Measurements from ENCODE around the gene LRP2.

LRP2 gene

DNA sequence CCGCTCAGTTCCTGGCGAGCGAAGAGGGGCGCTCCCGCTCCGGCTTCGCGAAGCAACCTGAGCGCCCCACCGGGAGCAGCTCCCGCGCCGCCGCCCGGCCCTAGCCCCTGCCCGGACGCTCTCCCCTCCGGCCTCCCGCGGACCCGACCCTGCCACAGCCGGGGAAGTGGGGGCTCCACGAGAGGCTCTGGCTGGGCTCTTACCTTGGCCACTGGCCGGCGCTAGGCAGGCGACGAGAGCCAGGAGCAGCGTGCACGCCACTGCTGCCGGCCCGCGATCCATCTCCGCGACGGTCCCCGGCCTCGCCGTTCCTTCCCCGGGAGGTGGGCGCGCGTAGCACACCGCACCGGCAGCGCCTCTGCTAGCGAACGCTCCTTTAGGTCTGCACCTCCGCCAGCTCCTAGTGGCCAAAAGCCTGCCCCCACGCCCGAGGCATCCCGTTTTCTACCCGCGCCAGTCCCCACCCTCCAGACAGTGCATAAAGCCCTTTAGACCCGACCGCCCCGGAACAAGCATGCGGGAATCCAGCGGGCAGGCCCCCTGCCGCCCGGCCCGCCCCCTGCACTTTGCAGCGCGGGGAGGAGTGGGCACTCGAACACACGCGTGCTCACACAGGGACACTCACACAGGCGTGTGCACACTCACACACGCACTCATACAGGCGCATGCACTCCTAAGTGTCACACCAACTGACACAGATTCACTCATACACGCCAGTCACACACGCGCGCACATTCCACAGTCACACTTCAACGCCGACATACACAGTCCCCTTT is at the start of gene LRP2:
Gene LRP2, minus strand, starts transcription at position 417 of the 776 bp plus-strand sequence. Its CDS starts 135 bp downstream, at position 282.
- ChIA-PET POLR2A (no interaction called here), CTCF (interaction anchor here (0.6 kb wide), 1 partner anchor 252 kb away, joined by 3 read pairs; no protein-coding TSS in a partner anchor)
- H3K4me3 ChIP-seq (ENCODE audit: low read depth, low read length) = peak within 1 kb of the TSS; percentile 55
- peaks cover 3% of the 10 kb centered on the region; the same call in 1 of the 2 replicates for H3K4me1 ChIP-seq (ENCODE audit: control insufficient read depth, insufficient read depth, low read length)
- peak within 1 kb of the TSS; percentile 82; the same call in 1 of the 2 replicates for H3K27ac ChIP-seq (ENCODE audit: extremely low read depth, low read depth, low read length)
- no peaks in the 10 kb centered on the region for H3K36me3 ChIP-seq (ENCODE audit: control insufficient read depth in 2 of 2, insufficient read depth in 1 of 2, low read length in 2 of 2)
- H3K9me3 ChIP-seq (ENCODE audit: control insufficient read depth, insufficient read depth, low read depth, low read length) = no peaks in the 10 kb centered on the region
- TF ChIP-seq ZNF2 (tag by site-specific recombination; IDR thresholded peaks at IDR 0.05) (peak; percentile 84; the same call in 1 of the 2 replicates), GLIS1 (tag by site-specific recombination; IDR thresholded peaks at IDR 0.05) (peak; percentile 87), ZBTB17 (tag by site-specific recombination; IDR thresholded peaks at IDR 0.05) (peak; percentile 11; the same call in 1 of the 2 replicates), ZBTB1 (tag by site-specific recombination; IDR thresholded peaks at IDR 0.05) (no peak), GFI1B (tag by site-specific recombination; IDR thresholded peaks at IDR 0.05) (no peak), ZNF16 (tag by site-specific recombination; IDR thresholded peaks at IDR 0.05; ENCODE audit: low read depth) (peak; percentile 9; the same call in 1 of the 2 replicates), SP7 (tag by site-specific recombination; IDR thresholded peaks at IDR 0.05) (peak; percentile 66), RBAK (tag by site-specific recombination; IDR thresholded peaks at IDR 0.05) (no peak), ZNF266 (tag by site-specific recombination; IDR thresholded peaks at IDR 0.05; ENCODE audit: low read depth) (no peak), ZNF76 (tag by site-specific recombination; IDR thresholded peaks at IDR 0.05; ENCODE audit: borderline replicate concordance, low read depth) (peak; percentile 31; the same call in 1 of the 2 replicates), KLF7 (tag by site-specific recombination; IDR thresholded peaks at IDR 0.05; ENCODE audit: borderline replicate concordance) (0 out of 2 replicates have a peak, but pooled peaks have one; percentile 28), ZNF707 (tag by site-specific recombination; IDR thresholded peaks at IDR 0.05) (no peak), ZNF785 (tag by site-specific recombination; IDR thresholded peaks at IDR 0.05) (no peak), ZBTB48 (tag by site-specific recombination; IDR thresholded peaks at IDR 0.05) (peak; percentile 77; the same call in 1 of the 2 replicates), ZFHX2 (tag by site-specific recombination; conservative IDR thresholded peaks at IDR 0.05) (peak; percentile 54), ZFP37 (tag by site-specific recombination; IDR thresholded peaks at IDR 0.05) (peak; percentile 17; the same call in 1 of the 2 replicates), ZNF335 (tag by site-specific recombination; conservative IDR thresholded peaks at IDR 0.05) (peak; percentile 67), KLF8 (tag by site-specific recombination; IDR thresholded peaks at IDR 0.05) (peak; percentile 64; the same call in 1 of the 2 replicates), KLF9 (tag by site-specific recombination; IDR thresholded peaks at IDR 0.05; ENCODE audit: low read depth) (peak; percentile 90), ZNF391 (tag by site-specific recombination; IDR thresholded peaks at IDR 0.05; ENCODE audit: borderline replicate concordance, low read depth) (no peak), KLF1 (tag by site-specific recombination; IDR thresholded peaks at IDR 0.05) (0 out of 2 replicates have a peak, but pooled peaks have one; percentile 43)
- TF ChIP-seq, protein P1, sequence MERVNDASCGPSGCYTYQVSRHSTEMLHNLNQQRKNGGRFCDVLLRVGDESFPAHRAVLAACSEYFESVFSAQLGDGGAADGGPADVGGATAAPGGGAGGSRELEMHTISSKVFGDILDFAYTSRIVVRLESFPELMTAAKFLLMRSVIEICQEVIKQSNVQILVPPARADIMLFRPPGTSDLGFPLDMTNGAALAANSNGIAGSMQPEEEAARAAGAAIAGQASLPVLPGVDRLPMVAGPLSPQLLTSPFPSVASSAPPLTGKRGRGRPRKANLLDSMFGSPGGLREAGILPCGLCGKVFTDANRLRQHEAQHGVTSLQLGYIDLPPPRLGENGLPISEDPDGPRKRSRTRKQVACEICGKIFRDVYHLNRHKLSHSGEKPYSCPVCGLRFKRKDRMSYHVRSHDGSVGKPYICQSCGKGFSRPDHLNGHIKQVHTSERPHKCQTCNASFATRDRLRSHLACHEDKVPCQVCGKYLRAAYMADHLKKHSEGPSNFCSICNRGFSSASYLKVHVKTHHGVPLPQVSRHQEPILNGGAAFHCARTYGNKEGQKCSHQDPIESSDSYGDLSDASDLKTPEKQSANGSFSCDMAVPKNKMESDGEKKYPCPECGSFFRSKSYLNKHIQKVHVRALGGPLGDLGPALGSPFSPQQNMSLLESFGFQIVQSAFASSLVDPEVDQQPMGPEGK (tag by site-specific recombination; IDR thresholded peaks at IDR 0.05) = peak; percentile 82
- TF ChIP-seq, protein P2, sequence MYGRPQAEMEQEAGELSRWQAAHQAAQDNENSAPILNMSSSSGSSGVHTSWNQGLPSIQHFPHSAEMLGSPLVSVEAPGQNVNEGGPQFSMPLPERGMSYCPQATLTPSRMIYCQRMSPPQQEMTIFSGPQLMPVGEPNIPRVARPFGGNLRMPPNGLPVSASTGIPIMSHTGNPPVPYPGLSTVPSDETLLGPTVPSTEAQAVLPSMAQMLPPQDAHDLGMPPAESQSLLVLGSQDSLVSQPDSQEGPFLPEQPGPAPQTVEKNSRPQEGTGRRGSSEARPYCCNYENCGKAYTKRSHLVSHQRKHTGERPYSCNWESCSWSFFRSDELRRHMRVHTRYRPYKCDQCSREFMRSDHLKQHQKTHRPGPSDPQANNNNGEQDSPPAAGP (tag by site-specific recombination; IDR thresholded peaks at IDR 0.05) = peak; percentile 68
- TF ChIP-seq, protein P3, sequence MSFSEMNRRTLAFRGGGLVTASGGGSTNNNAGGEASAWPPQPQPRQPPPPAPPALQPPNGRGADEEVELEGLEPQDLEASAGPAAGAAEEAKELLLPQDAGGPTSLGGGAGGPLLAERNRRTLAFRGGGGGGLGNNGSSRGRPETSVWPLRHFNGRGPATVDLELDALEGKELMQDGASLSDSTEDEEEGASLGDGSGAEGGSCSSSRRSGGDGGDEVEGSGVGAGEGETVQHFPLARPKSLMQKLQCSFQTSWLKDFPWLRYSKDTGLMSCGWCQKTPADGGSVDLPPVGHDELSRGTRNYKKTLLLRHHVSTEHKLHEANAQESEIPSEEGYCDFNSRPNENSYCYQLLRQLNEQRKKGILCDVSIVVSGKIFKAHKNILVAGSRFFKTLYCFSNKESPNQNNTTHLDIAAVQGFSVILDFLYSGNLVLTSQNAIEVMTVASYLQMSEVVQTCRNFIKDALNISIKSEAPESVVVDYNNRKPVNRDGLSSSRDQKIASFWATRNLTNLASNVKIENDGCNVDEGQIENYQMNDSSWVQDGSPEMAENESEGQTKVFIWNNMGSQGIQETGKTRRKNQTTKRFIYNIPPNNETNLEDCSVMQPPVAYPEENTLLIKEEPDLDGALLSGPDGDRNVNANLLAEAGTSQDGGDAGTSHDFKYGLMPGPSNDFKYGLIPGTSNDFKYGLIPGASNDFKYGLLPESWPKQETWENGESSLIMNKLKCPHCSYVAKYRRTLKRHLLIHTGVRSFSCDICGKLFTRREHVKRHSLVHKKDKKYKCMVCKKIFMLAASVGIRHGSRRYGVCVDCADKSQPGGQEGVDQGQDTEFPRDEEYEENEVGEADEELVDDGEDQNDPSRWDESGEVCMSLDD (tag by site-specific recombination; IDR thresholded peaks at IDR 0.05) = 0 out of 2 replicates have a peak, but pooled peaks have one; percentile 13
- TF ChIP-seq, protein P4, sequence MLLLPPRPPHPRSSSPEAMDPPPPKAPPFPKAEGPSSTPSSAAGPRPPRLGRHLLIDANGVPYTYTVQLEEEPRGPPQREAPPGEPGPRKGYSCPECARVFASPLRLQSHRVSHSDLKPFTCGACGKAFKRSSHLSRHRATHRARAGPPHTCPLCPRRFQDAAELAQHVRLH (tag by site-specific recombination; IDR thresholded peaks at IDR 0.05) = 0 out of 2 replicates have a peak, but pooled peaks have one; percentile 29
- TF ChIP-seq, protein P5, sequence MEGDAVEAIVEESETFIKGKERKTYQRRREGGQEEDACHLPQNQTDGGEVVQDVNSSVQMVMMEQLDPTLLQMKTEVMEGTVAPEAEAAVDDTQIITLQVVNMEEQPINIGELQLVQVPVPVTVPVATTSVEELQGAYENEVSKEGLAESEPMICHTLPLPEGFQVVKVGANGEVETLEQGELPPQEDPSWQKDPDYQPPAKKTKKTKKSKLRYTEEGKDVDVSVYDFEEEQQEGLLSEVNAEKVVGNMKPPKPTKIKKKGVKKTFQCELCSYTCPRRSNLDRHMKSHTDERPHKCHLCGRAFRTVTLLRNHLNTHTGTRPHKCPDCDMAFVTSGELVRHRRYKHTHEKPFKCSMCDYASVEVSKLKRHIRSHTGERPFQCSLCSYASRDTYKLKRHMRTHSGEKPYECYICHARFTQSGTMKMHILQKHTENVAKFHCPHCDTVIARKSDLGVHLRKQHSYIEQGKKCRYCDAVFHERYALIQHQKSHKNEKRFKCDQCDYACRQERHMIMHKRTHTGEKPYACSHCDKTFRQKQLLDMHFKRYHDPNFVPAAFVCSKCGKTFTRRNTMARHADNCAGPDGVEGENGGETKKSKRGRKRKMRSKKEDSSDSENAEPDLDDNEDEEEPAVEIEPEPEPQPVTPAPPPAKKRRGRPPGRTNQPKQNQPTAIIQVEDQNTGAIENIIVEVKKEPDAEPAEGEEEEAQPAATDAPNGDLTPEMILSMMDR (tag by site-specific recombination; IDR thresholded peaks at IDR 0.05) = peak; percentile 82

All from HEK293 (cell line).